NB4 (cell line): Measurements from ENCODE around the gene PCYT2.

Experiments
- CTCF ChIP-seq: IDR thresholded peaks from one replicate; pipeline ENCODE4 v1.5.1; 2012; ENCODE audit warnings: low read depth, low read length
- POLR2A ChIP-seq: IDR thresholded peaks from 2 replicates; pipeline ENCODE4 v1.6.1; 2011; ENCODE audit warnings: mild to moderate bottlenecking; ENCODE audit not compliant: insufficient read length; ENCODE audit errors: extremely low read depth

DNA sequence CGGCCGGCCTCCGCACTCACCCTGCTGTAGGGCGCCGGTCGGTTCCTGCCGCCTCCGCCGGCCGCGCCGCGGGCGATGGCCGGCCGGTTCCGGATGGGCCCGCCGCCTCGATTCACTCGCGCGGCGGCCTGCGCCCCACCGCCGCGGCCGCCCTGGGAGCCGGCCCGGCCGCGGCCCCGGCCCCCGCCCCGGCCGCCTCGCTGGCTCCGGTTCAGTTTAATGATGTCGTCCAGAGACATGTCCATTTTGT is 20.0 kb downstream of the PCYT2 start:
- no peak for TF ChIP-seq CTCF
- peak; percentile 23 for TF ChIP-seq POLR2A
